NCI-H226 (cell line): ENCODE measurements around the gene TBC1D3D.
"Not testable (repeated sequence)": the region's sequence is repeated elsewhere in the genome, so short reads cannot be mapped to it uniquely, and the experiment has no call there.

Experiments used
- DNase-seq: peaks from one replicate; pipeline ENCODE4 v3.0.0-alpha.2; 2015

The TBC1D3D gene

GRCh38 chr17:38003676-38004075, at the start of gene TBC1D3D:
TBC1D3D (plus strand) TSS chr17:38003976; CDS start chr17:38005561, 1,585 bp downstream.
- not testable (repeated sequence) for DNase-seq

DNA sequence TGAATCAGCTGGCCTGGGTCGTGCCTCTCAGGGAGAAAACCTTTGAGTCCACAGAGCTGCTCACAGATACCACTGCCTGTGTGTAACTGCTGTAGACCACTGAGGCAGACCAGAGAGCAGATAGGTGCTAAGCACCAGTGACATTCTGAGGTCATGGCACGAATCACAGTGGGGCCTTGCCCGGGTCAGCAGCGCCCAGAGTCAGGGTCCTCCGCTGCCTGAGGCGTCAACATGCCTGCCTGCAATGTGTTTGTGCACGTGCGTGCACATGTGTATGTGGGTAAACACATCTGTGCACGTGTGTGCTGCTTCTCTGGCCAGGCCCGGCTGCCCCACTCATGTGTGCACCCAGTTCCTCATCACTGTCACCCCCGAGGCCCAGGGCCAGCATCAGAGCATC, 14.8 kb upstream of the TBC1D3D start, which contains the start of gene TBC1D3L:
TSS of gene TBC1D3L (minus strand) at position 101 of the 400 bp plus-strand sequence. CDS start 1,540 bp downstream, outside the sequence.
- not testable (repeated sequence) for DNase-seq
